GM12878 (cell line): ENCODE data around the gene SRGAP1.

Experiments
- CTCF ChIP-seq, 3 experiments: IDR thresholded peaks in 2 of 3; conservative IDR thresholded peaks in 1 of 3; 2 replicates each; pipeline ENCODE4 v1.5.1; 2011; ENCODE audit warnings: low read depth in 3 of 3, low read length in 3 of 3, mild to moderate bottlenecking in 3 of 3, control low read depth in 2 of 3, moderate library complexity in 2 of 3, inconsistent platforms in 1 of 3, mixed read lengths in 1 of 3; ENCODE audit not compliant: control insufficient read depth in 2 of 3, insufficient read depth in 1 of 3; ENCODE audit errors: extremely low read depth in 1 of 3
- EP300 ChIP-seq, 2 experiments: fragments of 150-350 bp in 1 of 2; IDR thresholded peaks; 2 replicates each; pipeline ENCODE4 v1.6.1; 2011 to 2012; ENCODE audit warnings: low read depth in 2 of 2, low read length in 2 of 2, borderline replicate concordance in 1 of 2, improper control_type of control experiment in 1 of 2, inconsistent platforms in 1 of 2; ENCODE audit not compliant: control insufficient read depth in 1 of 2
- LARP7 ChIP-seq: fragments of 450-650 bp; IDR thresholded peaks from 2 replicates; pipeline ENCODE4 v1.6.1; 2017; ENCODE audit warnings: mild to moderate bottlenecking
- PKNOX1 ChIP-seq: fragments of 450-650 bp; IDR thresholded peaks from 2 replicates; pipeline ENCODE4 v1.6.1; 2016; ENCODE audit warnings: mild to moderate bottlenecking
- POLR2A ChIP-seq: IDR thresholded peaks from 2 replicates; pipeline ENCODE4 v1.6.1; 2011; ENCODE audit warnings: low read depth, mild to moderate bottlenecking, low read length
- POLR2AphosphoS5 ChIP-seq: IDR thresholded peaks from 2 replicates; pipeline ENCODE4 v1.6.1; 2011; ENCODE audit warnings: mild to moderate bottlenecking, low read length, inconsistent platforms
- SPI1 ChIP-seq: IDR thresholded peaks from 2 replicates; pipeline ENCODE4 v1.6.1; 2011; ENCODE audit warnings: low read depth, mild to moderate bottlenecking, low read length, moderate library complexity, borderline replicate concordance; ENCODE audit not compliant: insufficient read depth
- TCF7 ChIP-seq: IDR thresholded peaks from 2 replicates; pipeline ENCODE4 v1.6.1; 2014; ENCODE audit warnings: antibody characterized with exemption, borderline replicate concordance
- YY1 ChIP-seq: IDR thresholded peaks from 2 replicates; pipeline ENCODE4 v1.6.1; 2011; ENCODE audit warnings: low read depth, mild to moderate bottlenecking, low read length

DNA sequence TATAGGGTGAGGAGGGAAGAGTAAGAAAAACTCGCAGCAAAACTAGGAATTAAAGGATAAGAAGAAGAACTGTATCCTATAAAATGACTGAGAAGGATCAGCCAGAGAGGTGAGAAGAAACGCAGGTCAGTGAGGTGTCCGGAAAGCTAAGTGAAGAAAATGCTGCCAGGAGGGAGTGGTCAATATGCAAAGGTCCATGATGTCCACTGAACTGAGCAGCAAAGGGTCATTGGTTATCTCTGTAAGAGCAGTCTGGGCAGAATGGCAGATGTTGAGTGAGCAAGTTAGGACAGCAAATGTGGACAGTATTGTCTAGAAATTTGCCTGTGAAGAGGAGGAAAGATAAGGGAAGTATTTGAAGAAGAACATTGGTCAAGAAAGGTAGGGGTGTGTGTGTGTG lies 155.4 kb downstream of the SRGAP1 start:
- TF ChIP-seq LARP7 = no peak
- TF ChIP-seq POLR2A = no peak
- TF ChIP-seq TCF7 = no peak
- TF ChIP-seq CTCF (IDR thresholded peaks at IDR 0.05 in 2 of 3, conservative IDR thresholded peaks at IDR 0.05 in 1 of 3; ENCODE audit: control insufficient read depth in 2 of 3, extremely low read depth in 1 of 3, insufficient read depth in 1 of 3, low read depth in 3 of 3, low read length in 3 of 3) = no peak
- TF ChIP-seq POLR2AphosphoS5 = no peak
- TF ChIP-seq YY1 = no peak
- TF ChIP-seq SPI1 = no peak
- TF ChIP-seq EP300 (IDR thresholded peaks at IDR 0.05; ENCODE audit: borderline replicate concordance in 1 of 2, control insufficient read depth in 1 of 2, low read depth in 2 of 2, low read length in 2 of 2) = no peak
- no peak for TF ChIP-seq PKNOX1
